Measurements from ENCODE around the gene GPR12. TPM values are rescaled to one million over a fixed set of nuclear protein-coding genes. Genes with fewer than 3 reads are reported as not detected.

GPR12 gene
- total RNA-seq, 6 experiments from 2014 or later, result not detected

GRCh38 chr13:26786651-26787295 is 26.2 kb upstream of the GPR12 start:
- WGBS (ENCODE audit: insufficient coverage, low coverage, low lambda C conversion rate, missing lambda C conversion rate), result 33% methylated on average over 2 of the region's 2 CpGs
- no peaks in the 10 kb centered on the region for H3K4me1 ChIP-seq
- DNase-seq, result no peak
- H3K4me3 ChIP-seq, result no peak overlapping the region
- no peaks in the 10 kb centered on the region for H3K36me3 ChIP-seq
- no peak overlapping the region for H3K27ac ChIP-seq
- intact Hi-C loops (cut with DNase I), result no loop called here
- H3K27me3 ChIP-seq, result no peaks in the 10 kb centered on the region
- ATAC-seq, result no peak
- no peaks in the 10 kb centered on the region for H3K9me3 ChIP-seq
- TF ChIP-seq, protein P1, sequence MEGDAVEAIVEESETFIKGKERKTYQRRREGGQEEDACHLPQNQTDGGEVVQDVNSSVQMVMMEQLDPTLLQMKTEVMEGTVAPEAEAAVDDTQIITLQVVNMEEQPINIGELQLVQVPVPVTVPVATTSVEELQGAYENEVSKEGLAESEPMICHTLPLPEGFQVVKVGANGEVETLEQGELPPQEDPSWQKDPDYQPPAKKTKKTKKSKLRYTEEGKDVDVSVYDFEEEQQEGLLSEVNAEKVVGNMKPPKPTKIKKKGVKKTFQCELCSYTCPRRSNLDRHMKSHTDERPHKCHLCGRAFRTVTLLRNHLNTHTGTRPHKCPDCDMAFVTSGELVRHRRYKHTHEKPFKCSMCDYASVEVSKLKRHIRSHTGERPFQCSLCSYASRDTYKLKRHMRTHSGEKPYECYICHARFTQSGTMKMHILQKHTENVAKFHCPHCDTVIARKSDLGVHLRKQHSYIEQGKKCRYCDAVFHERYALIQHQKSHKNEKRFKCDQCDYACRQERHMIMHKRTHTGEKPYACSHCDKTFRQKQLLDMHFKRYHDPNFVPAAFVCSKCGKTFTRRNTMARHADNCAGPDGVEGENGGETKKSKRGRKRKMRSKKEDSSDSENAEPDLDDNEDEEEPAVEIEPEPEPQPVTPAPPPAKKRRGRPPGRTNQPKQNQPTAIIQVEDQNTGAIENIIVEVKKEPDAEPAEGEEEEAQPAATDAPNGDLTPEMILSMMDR (IDR thresholded peaks at IDR 0.05), result no peak
- TF ChIP-seq POLR2A (IDR thresholded peaks at IDR 0.05), result no peak

DNA sequence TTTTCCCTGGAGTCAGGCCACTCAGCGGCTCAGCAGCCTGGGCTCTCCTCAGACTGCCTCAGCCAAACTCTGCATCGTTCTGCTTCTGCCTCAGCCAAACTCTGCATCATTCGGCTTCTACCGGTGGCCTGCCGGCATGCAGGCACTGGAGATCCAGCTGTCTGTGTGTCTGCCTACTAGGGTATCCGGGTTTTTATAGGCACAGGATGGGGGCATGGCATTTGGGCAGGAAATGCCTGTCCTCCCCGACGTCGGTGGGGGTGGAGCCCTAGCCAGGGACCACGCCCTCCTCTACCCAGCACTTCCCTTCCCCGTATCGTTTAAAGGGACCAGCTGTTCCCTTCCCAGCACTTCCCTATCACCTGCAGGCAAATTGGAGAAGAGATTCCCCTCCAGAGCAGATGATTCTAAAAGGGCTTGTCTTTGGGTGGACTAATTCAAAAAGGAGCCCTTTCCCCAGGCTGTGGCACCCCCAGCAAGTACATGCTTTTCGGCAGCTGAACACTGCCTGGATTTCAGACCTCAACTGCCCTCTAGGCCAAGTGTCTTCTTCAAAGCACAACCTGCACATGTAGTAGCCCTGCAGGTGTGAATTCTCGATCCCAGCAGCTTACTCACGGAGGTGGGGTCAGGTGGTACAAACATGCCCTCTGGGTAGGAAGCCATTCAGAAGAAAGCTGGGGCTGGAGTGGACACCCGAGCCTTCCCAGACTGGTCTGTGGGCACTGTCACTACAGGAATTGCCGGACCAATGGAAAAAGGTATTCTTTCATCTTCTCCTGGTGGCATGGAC is 25.4 kb upstream of the GPR12 start:
- Histone ChIP-seq H3K9me3 (no peaks in the 10 kb centered on the region), H3K36me3 (no peaks in the 10 kb centered on the region), H3K27me3 (no peaks in the 10 kb centered on the region), H3K27ac (no peak overlapping the region), H3K4me3 (no peak overlapping the region), H3K4me1 (no peaks in the 10 kb centered on the region)
- TF ChIP-seq, protein P1 (IDR thresholded peaks at IDR 0.05), result no peak
- TF ChIP-seq POLR2A (IDR thresholded peaks at IDR 0.05), result peak; percentile 23
- peak in 2 of 4 donors; percentile 14 to 22 for ATAC-seq
- intact Hi-C loops (cut with DNase I), result no loop called here
- 6% methylated on average over 7 of the region's 17 CpGs for WGBS (ENCODE audit: insufficient coverage, low coverage, low lambda C conversion rate, missing lambda C conversion rate)
- DNase-seq, result peak in 1 of 3 donors; percentile 25

GRCh38 chr13:26784704-26785639 is 24.4 kb upstream of the GPR12 start:
- no peak overlapping the region for H3K4me3 ChIP-seq
- intact Hi-C loops (cut with DNase I), result no loop called here
- H3K9me3 ChIP-seq, result no peaks in the 10 kb centered on the region
- DNase-seq, result no peak
- H3K36me3 ChIP-seq, result no peaks in the 10 kb centered on the region
- peak in 1 of 4 donors; percentile 27 for ATAC-seq
- 8% methylated on average over 9 of the region's 18 CpGs for WGBS (ENCODE audit: insufficient coverage, low coverage, low lambda C conversion rate, missing lambda C conversion rate)
- no peaks in the 10 kb centered on the region for H3K27me3 ChIP-seq
- H3K4me1 ChIP-seq, result no peaks in the 10 kb centered on the region
- TF ChIP-seq POLR2A (IDR thresholded peaks at IDR 0.05), result no peak
- TF ChIP-seq, protein P1 (IDR thresholded peaks at IDR 0.05), result no peak
- no peak overlapping the region for H3K27ac ChIP-seq

DNA sequence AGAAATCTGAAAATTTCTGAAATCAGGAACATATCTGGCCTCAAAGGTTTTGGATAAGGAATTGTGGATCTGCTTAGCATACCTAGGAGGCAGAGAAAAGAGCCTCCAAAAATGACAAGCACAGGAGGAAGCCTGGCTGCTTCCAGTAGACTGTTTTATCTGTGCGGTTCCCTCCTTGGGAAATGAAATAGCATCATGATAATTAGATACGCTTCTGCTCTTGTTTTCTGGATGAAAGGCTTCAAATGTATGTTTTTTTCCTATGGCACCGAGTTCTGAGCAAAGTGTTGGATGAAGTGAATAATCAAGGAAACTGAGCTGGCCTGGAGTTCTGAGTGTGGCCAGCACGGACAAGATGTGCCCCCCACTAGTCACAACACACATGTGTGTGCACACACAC is 19.8 kb upstream of the GPR12 start:
- intact Hi-C loops (cut with DNase I), result no loop called here
- Histone ChIP-seq H3K4me3 (no peak overlapping the region), H3K4me1 (no peaks in the 10 kb centered on the region), H3K27ac (no peak overlapping the region), H3K9me3 (no peaks in the 10 kb centered on the region), H3K36me3 (no peaks in the 10 kb centered on the region), H3K27me3 (no peaks in the 10 kb centered on the region)
- ATAC-seq (no peak), DNase-seq (no peak)
- no peak for TF ChIP-seq POLR2A (IDR thresholded peaks at IDR 0.05)
- TF ChIP-seq, protein P1 (IDR thresholded peaks at IDR 0.05), result no peak
- WGBS (ENCODE audit: insufficient coverage, low coverage, low lambda C conversion rate, missing lambda C conversion rate), result 55% methylated on average over 4 of the region's 4 CpGs

Measured in right lobe of liver (tissue), 6 donors.